ENCODE results near the gene JAG2. TPM values are rescaled to one million over a fixed set of nuclear protein-coding genes. Genes with fewer than 3 reads are reported as not detected.

The JAG2 gene
- total RNA-seq, 2 experiments from 2014 or later, result 0.66 to 1.3 TPM

GRCh38 chr14:105204206-105204930 is 35.8 kb upstream of the JAG2 start:
- no peak overlapping the region for H3K4me3 Mint-ChIP-seq
- H3K27me3 Mint-ChIP-seq, result peaks cover 18% of the 10 kb centered on the region
- Histone ChIP-seq H3K36me3 (ENCODE audit: insufficient read depth, low read length) (no peaks in the 10 kb centered on the region), H3K27me3 (ENCODE audit: control insufficient read depth in 1 of 2, insufficient read depth in 2 of 2, low read length in 2 of 2) (peaks cover 9 to 15% of the 10 kb centered on the region in 2 experiments), H3K4me3 (ENCODE audit: low read length) (no peak overlapping the region), H3K9me3 (ENCODE audit: control insufficient read depth in 1 of 2, insufficient read depth in 1 of 2, low read length in 2 of 2) (no peaks in the 10 kb centered on the region), H3K27ac (ENCODE audit: low read depth in 1 of 2, low read length in 2 of 2) (no peak overlapping the region), H3K4me1 (ENCODE audit: insufficient read depth, low read length) (peaks cover 26% of the 10 kb centered on the region)
- peaks cover 6% of the 10 kb centered on the region for H3K4me1 Mint-ChIP-seq (ENCODE audit: low read depth)
- H3K27ac Mint-ChIP-seq, result peak overlapping the region; percentile 20
- intact Hi-C loops (cut with DNase I, micrococcal nuclease), result loop anchor here (5.0 kb wide), 3 partner anchors 78 to 328 kb away; partner anchors contain the start of gene BRF1 (in 1 of the 2)
- ChIA-PET POLR2A (interaction anchor here (0.6 kb wide), 1 partner anchor 319 kb away, joined by 3 read pairs; no protein-coding TSS in a partner anchor), CTCF (interaction anchor here (2.1 kb wide), 1 partner anchor 147 kb away, joined by 6 read pairs; no protein-coding TSS in a partner anchor)
- no peaks in the 10 kb centered on the region for H3K9me3 Mint-ChIP-seq
- no peak for DNase-seq
- H3K36me3 Mint-ChIP-seq (ENCODE audit: low read depth), result no peaks in the 10 kb centered on the region
- no peak for TF ChIP-seq CTCF (IDR thresholded peaks at IDR 0.05)
- ATAC-seq (ENCODE audit: poor library complexity), result no peak

GRCh38 chr14:105203701-105204100 is 35.1 kb upstream of the JAG2 start:
- ATAC-seq (ENCODE audit: poor library complexity) (no peak), DNase-seq (no peak)
- Mint-ChIP-seq H3K9me3 (no peaks in the 10 kb centered on the region), H3K36me3 (ENCODE audit: low read depth) (no peaks in the 10 kb centered on the region), H3K27ac (no peak overlapping the region), H3K27me3 (peaks cover 25% of the 10 kb centered on the region), H3K4me1 (ENCODE audit: low read depth) (peaks cover 6% of the 10 kb centered on the region), H3K4me3 (no peak overlapping the region)
- CTCF ChIA-PET, result interaction anchor here (0.6 to 2.1 kb wide), 3 partner anchors 78 to 1194 kb away, joined by 3 to 6 read pairs (median 3); no protein-coding TSS in a partner anchor
- Histone ChIP-seq H3K4me3 (ENCODE audit: low read length) (no peak overlapping the region), H3K4me1 (ENCODE audit: insufficient read depth, low read length) (peaks cover 26% of the 10 kb centered on the region), H3K27me3 (ENCODE audit: control insufficient read depth in 1 of 2, insufficient read depth in 2 of 2, low read length in 2 of 2) (peaks cover 15 to 21% of the 10 kb centered on the region in 2 experiments), H3K36me3 (ENCODE audit: insufficient read depth, low read length) (no peaks in the 10 kb centered on the region), H3K27ac (ENCODE audit: low read depth in 1 of 2, low read length in 2 of 2) (no peak overlapping the region), H3K9me3 (ENCODE audit: control insufficient read depth in 1 of 2, insufficient read depth in 1 of 2, low read length in 2 of 2) (no peaks in the 10 kb centered on the region)
- POLR2A ChIA-PET, result interaction anchor here (0.9 kb wide), 1 partner anchor 111 kb away, joined by 3 read pairs; the partner anchor contains the start of gene PACS2
- TF ChIP-seq CTCF (IDR thresholded peaks at IDR 0.05), result no peak
- intact Hi-C loops (cut with DNase I, micrococcal nuclease), result loop anchor here (1.0 to 5.0 kb wide), 4 partner anchors 79 to 329 kb away; partner anchors contain the start of gene BRF1 (in 1 of the 2)

- H3K9me3 Mint-ChIP-seq, result no peaks in the 10 kb centered on the region
- no peak overlapping the region for H3K27ac ChIP-seq (ENCODE audit: low read depth in 1 of 2, low read length in 2 of 2)
- TF ChIP-seq CTCF (IDR thresholded peaks at IDR 0.05), result peak; percentile 97
- ChIA-PET POLR2A (interaction anchor here (0.9 kb wide), 1 partner anchor 112 kb away, joined by 3 read pairs; the partner anchor contains the start of gene PACS2), CTCF (interaction anchor here (0.6 to 2.1 kb wide), 3 partner anchors 78 to 1194 kb away, joined by 3 to 6 read pairs (median 3); no protein-coding TSS in a partner anchor)
- H3K27me3 ChIP-seq (ENCODE audit: control insufficient read depth in 1 of 2, insufficient read depth in 2 of 2, low read length in 2 of 2), result peaks cover 22 to 27% of the 10 kb centered on the region in 2 experiments
- no peak overlapping the region for H3K27ac Mint-ChIP-seq
- H3K4me3 Mint-ChIP-seq, result no peak overlapping the region
- no peaks in the 10 kb centered on the region for H3K36me3 Mint-ChIP-seq (ENCODE audit: low read depth)
- intact Hi-C loops (cut with DNase I, micrococcal nuclease), result loop anchor here (1.0 to 5.0 kb wide), 4 partner anchors 79 to 329 kb away; partner anchors contain the start of gene BRF1 (in 1 of the 2)
- H3K4me1 ChIP-seq (ENCODE audit: insufficient read depth, low read length), result peaks cover 26% of the 10 kb centered on the region
- no peaks in the 10 kb centered on the region for H3K36me3 ChIP-seq (ENCODE audit: insufficient read depth, low read length)
- DNase-seq (peak; percentile 40 to 76 (median 52)), ATAC-seq (ENCODE audit: poor library complexity) (peak; percentile 48)
- peaks cover 31% of the 10 kb centered on the region for H3K27me3 Mint-ChIP-seq
- H3K9me3 ChIP-seq (ENCODE audit: control insufficient read depth in 1 of 2, insufficient read depth in 1 of 2, low read length in 2 of 2), result no peaks in the 10 kb centered on the region
- H3K4me3 ChIP-seq (ENCODE audit: low read length), result no peak overlapping the region
- H3K4me1 Mint-ChIP-seq (ENCODE audit: low read depth), result peaks cover 9% of the 10 kb centered on the region
Observed at GRCh38 chr14:105203057-105203531, 34.5 kb upstream of the JAG2 start.

All from CD4-positive, alpha-beta T cell (primary cell).